Mesodermal cell (in vitro differentiated cells): ENCODE data around the gene ARHGAP26.
"Not testable (repeated sequence)": the region's sequence is repeated elsewhere in the genome, so short reads cannot be mapped to it uniquely, and the experiment has no call there.

Experiments
- H3K27ac ChIP-seq: 2 replicates; pipeline ENCODE4 v1.7.0; 2013; ENCODE audit warnings: mild to moderate bottlenecking, low read depth, low read length, moderate library complexity; ENCODE audit not compliant: severe bottlenecking
- H3K36me3 ChIP-seq: 2 replicates; pipeline ENCODE4 v1.7.1; 2013; ENCODE audit warnings: mild to moderate bottlenecking, low read length, moderate library complexity; ENCODE audit not compliant: control insufficient read depth, insufficient read depth
- H3K4me1 ChIP-seq: one replicate; pipeline ENCODE4 v1.7.1; 2013; ENCODE audit warnings: mild to moderate bottlenecking, low read length; ENCODE audit not compliant: insufficient read depth, control insufficient read depth, poor library complexity, severe bottlenecking
- H3K4me3 ChIP-seq: 2 replicates; pipeline ENCODE4 v1.7.0; 2013; ENCODE audit warnings: low read length, control low read depth, mild to moderate bottlenecking; ENCODE audit not compliant: insufficient read depth, poor library complexity, severe bottlenecking; ENCODE audit errors: extremely low read depth
- H3K9me3 ChIP-seq: 2 replicates; pipeline ENCODE4 v1.7.1; 2013; ENCODE audit warnings: mild to moderate bottlenecking, low read length, moderate library complexity; ENCODE audit not compliant: control insufficient read depth
- WGBS, 2 experiments: methylation state at CpG; one replicate each; pipeline ENCODE4 v1.1.5; 2013; ENCODE audit warnings: missing lambda C conversion rate in 2 of 2; ENCODE audit not compliant: insufficient coverage in 2 of 2; 5-methylcytosine and 5-hydroxymethylcytosine counted together

Gene ARHGAP26

GRCh38 chr5:143115381-143115780, 345.2 kb downstream of the ARHGAP26 start:
- Histone ChIP-seq H3K27ac (no peak overlapping the region), H3K9me3 (no peaks in the 10 kb centered on the region), H3K4me1 (no peaks in the 10 kb centered on the region), H3K36me3 (no peaks in the 10 kb centered on the region), H3K4me3 (no peak overlapping the region)
- 89 to 93% methylated on average over 2 of the region's 2 CpGs for WGBS, 2 experiments

- no peaks in the 10 kb centered on the region for H3K4me1 ChIP-seq
- H3K27ac ChIP-seq: no peak overlapping the region
- no peaks in the 10 kb centered on the region for H3K9me3 ChIP-seq
- no peak overlapping the region for H3K4me3 ChIP-seq
- H3K36me3 ChIP-seq: no peaks in the 10 kb centered on the region
- 83 to 98% methylated on average over 3 to 4 of the region's 4 CpGs for WGBS, 2 experiments
Measured at GRCh38 chr5:143116814-143117213, 346.6 kb downstream of the ARHGAP26 start.

- no peaks in the 10 kb centered on the region for H3K4me1 ChIP-seq
- H3K27ac ChIP-seq: no peak overlapping the region
- no peaks in the 10 kb centered on the region for H3K9me3 ChIP-seq
- H3K36me3 ChIP-seq: no peaks in the 10 kb centered on the region
- H3K4me3 ChIP-seq: no peak overlapping the region
Measured at GRCh38 chr5:143117821-143118220, 347.6 kb downstream of the ARHGAP26 start.

GRCh38 chr5:143118222-143118621, 348.0 kb downstream of the ARHGAP26 start:
- Histone ChIP-seq H3K4me1 (no peaks in the 10 kb centered on the region), H3K4me3 (no peak overlapping the region), H3K36me3 (no peaks in the 10 kb centered on the region), H3K27ac (no peak overlapping the region), H3K9me3 (no peaks in the 10 kb centered on the region)
- WGBS, 2 experiments: 92 to 100% methylated on average over 2 to 3 of the region's 3 CpGs

GRCh38 chr5:143118818-143119217, 348.6 kb downstream of the ARHGAP26 start:
- no CpG with 5 or more reads among the region's 3 CpGs for WGBS, 2 experiments
- not testable (repeated sequence) for H3K36me3 ChIP-seq, H3K9me3 ChIP-seq, H3K4me1 ChIP-seq, H3K4me3 ChIP-seq, H3K27ac ChIP-seq

- WGBS, 2 experiments: 67 to 82% methylated on average over 1 to 2 of the region's 2 CpGs
- Histone ChIP-seq H3K36me3 (no peaks in the 10 kb centered on the region), H3K4me3 (no peak overlapping the region), H3K27ac (no peak overlapping the region), H3K4me1 (no peaks in the 10 kb centered on the region), H3K9me3 (no peaks in the 10 kb centered on the region)
Measured at GRCh38 chr5:143119291-143119769, 349.2 kb downstream of the ARHGAP26 start.

GRCh38 chr5:143119881-143120341, 349.7 kb downstream of the ARHGAP26 start:
- Histone ChIP-seq H3K36me3 (no peaks in the 10 kb centered on the region), H3K27ac (no peak overlapping the region), H3K4me3 (no peak overlapping the region), H3K9me3 (no peaks in the 10 kb centered on the region), H3K4me1 (peaks cover 4% of the 10 kb centered on the region)
- 82 to 100% methylated on average over 1 of the region's 3 CpGs for WGBS, 2 experiments

- Histone ChIP-seq H3K4me3 (no peak overlapping the region), H3K27ac (no peak overlapping the region), H3K36me3 (no peaks in the 10 kb centered on the region), H3K9me3 (no peaks in the 10 kb centered on the region), H3K4me1 (peaks cover 5% of the 10 kb centered on the region)
- 96 to 100% methylated on average over 2 to 3 of the region's 5 CpGs for WGBS, 2 experiments
Measured at GRCh38 chr5:143120460-143121134, 350.4 kb downstream of the ARHGAP26 start.

- Histone ChIP-seq H3K9me3 (no peaks in the 10 kb centered on the region), H3K4me3 (no peak overlapping the region), H3K27ac (no peak overlapping the region), H3K4me1 (peaks cover 5% of the 10 kb centered on the region), H3K36me3 (no peaks in the 10 kb centered on the region)
- 60 to 100% methylated on average over 1 to 3 of the region's 3 CpGs for WGBS, 2 experiments
Measured at GRCh38 chr5:143121135-143121475, 350.9 kb downstream of the ARHGAP26 start.

GRCh38 chr5:143124593-143124992, 354.4 kb downstream of the ARHGAP26 start:
- Histone ChIP-seq H3K4me1 (peaks cover 10% of the 10 kb centered on the region), H3K9me3 (no peaks in the 10 kb centered on the region), H3K27ac (no peak overlapping the region), H3K36me3 (no peaks in the 10 kb centered on the region), H3K4me3 (no peak overlapping the region)
- 40 to 54% methylated on average over 2 of the region's 3 CpGs for WGBS, 2 experiments

- Histone ChIP-seq H3K4me1 (peaks cover 10% of the 10 kb centered on the region), H3K27ac (no peak overlapping the region), H3K4me3 (no peak overlapping the region), H3K9me3 (no peaks in the 10 kb centered on the region), H3K36me3 (no peaks in the 10 kb centered on the region)
- no CpG with 5 or more reads among the region's 3 CpGs for WGBS, 2 experiments
Measured at GRCh38 chr5:143126174-143127019, 356.2 kb downstream of the ARHGAP26 start.
